GM19452 (cell line): ENCODE results near the gene AKAP12.
"Not testable (repeated sequence)": the region's sequence is repeated elsewhere in the genome, so short reads cannot be mapped to it uniquely, and the experiment has no call there.

Experiments used
- ATAC-seq: cut with Tn5 transposase; IDR thresholded peaks from one replicate; pipeline ENCODE4 v1.9.1; 2021; ENCODE audit not compliant: unreplicated experiment

AKAP12 gene

GRCh38 chr6:151376440-151376839, 136.7 kb downstream of the AKAP12 start:
- ATAC-seq, result no peak

GRCh38 chr6:151377095-151377494, 137.3 kb downstream of the AKAP12 start:
- no peak for ATAC-seq

- ATAC-seq, result peak; percentile 69
Observed at GRCh38 chr6:151379933-151380847, 140.4 kb downstream of the AKAP12 start.

- ATAC-seq, result peak; percentile 5
Observed at GRCh38 chr6:151380848-151381205, 141.1 kb downstream of the AKAP12 start.

- no peak for ATAC-seq
Observed at GRCh38 chr6:151381722-151382121, 142.0 kb downstream of the AKAP12 start.

GRCh38 chr6:151382631-151383030, 142.9 kb downstream of the AKAP12 start:
- ATAC-seq, result not testable (repeated sequence)

- ATAC-seq, result no peak
Observed at GRCh38 chr6:151384151-151384550, 144.4 kb downstream of the AKAP12 start.

DNA sequence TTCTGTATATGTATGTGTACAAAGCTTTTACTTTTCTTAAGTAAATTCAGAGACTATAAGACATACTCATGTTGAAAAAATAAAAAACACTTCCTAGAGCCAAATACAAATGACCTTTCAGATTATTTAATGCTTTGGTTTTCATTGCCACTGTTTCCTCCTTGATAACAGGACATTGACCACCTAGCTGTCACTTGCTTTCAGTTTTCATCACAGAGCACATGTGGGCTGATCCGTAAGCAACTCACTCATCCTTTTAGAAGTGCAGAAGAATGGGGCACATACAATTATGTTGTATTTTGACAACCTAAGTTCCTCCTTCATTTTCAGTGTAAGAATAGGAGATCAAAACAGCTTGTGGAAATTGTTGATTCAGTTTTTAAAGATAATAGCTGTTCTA, 145.4 kb downstream of the AKAP12 start:
- no peak for ATAC-seq

- ATAC-seq, result no peak
Observed at GRCh38 chr6:151387175-151387970, 147.6 kb downstream of the AKAP12 start.

DNA sequence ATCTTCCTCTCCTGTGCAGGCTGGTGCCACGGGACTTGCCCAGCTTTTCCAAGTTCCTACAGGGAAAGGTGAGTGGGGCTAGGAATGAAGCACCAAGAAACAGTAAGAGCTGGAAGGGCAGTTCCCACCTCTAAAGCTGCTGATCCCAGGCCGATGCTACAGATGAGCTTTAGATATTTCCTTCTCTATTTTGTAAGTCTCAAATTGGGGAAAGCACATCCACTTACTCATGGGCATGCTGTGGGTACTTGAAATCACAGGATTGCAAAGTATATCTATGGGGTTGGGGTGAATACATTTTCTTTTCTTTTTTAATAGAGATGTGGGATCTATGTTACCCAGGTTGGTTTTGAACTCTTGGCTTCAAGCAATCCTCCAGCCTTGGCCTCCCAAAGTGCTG, 148.5 kb downstream of the AKAP12 start:
- ATAC-seq, result no peak

- ATAC-seq, result no peak
Observed at GRCh38 chr6:151388997-151389617, 149.3 kb downstream of the AKAP12 start.

DNA sequence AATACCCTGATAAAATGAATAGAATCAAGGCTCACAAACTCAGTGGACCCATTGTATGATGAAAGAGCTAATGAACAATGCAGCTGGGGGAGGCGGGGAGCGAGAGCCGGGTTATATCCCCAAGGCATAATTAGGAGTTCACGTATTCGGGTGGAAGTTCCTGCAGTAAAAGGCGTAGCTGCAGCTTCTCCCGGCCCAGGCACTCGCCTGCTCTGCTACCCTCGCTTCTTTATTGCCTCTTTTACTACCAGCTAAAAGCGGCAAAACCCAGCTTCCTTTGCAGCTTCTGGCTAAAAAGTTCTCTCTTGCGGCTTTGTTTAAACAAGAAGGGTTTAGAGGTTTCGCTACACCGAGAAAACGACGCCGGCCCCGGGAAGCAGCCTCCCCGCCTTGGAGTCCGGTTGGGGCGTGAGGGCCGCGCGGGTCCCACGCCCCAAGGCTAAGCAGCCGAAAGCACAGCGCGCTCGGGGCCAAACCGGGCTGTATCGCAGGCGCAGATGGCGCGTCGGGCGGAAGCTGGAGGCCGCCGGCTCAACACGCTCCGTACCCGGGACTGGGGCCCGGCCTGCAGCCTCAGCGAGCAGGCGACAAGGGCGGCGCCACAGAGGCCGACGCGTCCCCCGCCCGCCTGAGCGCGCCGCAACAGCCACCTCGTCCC, 150.0 kb downstream of the AKAP12 start:
- peak; percentile 63 for ATAC-seq

DNA sequence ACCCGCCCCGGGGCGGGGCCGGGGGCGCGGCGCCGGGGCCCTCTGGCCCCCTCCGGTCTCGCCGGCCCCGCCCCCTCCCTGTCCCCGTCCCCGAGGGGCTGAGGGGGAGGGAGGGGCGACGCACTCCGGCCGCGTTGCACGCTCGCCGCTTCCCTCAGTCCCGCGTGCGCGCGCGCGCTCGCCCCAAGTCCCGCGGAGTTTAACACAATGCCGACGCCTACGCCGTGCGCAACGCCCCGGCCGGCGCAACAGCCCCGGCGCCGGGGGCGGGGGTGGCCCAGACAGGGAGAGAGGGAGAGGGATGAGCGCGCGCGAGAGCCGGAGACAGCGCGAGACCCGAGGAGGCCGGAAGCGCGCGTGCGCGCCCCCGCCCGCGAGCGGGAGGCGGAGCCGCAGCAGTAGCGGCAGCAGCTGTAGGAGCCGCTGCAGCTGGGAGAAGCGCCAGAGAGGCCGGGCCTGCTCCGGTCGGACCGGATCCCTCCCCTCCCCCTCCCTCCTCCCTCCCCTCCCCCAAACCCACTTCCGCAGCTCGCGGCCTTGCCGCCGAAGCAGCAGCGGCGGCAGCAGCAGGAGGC, 150.6 kb downstream of the AKAP12 start:
- ATAC-seq, result peak; percentile 79

DNA sequence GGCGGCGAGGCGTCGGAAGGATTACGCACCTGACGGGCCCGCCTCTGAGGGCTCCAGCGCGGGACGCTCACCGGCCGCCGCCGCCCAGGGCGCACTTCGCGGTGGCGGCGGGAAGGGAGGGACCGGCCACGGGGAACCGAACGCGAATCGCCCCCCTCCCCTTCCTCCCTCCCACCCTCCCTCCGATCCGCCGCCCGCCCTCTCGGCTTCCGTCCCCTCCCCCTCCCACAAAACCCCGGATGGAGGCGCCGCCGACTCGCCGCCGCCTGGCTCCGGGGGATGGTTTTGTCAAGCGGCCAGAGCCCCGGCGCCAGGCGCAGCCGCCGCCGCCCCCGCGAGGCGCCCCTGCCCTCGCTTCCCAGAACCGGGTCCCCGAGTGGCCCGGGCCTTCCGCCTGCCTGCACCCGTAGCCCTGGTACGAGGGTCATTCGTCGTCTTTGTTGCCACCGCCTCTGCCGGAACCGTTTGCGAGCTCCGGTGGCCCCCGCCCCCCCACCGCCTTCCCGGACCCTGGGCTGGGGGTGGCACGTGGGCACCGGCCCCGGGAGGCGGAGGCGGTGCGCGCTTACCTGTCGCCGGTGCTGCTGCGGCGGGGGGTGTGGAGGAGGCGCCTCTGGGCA, 151.2 kb downstream of the AKAP12 start:
- peak; percentile 6 for ATAC-seq

DNA sequence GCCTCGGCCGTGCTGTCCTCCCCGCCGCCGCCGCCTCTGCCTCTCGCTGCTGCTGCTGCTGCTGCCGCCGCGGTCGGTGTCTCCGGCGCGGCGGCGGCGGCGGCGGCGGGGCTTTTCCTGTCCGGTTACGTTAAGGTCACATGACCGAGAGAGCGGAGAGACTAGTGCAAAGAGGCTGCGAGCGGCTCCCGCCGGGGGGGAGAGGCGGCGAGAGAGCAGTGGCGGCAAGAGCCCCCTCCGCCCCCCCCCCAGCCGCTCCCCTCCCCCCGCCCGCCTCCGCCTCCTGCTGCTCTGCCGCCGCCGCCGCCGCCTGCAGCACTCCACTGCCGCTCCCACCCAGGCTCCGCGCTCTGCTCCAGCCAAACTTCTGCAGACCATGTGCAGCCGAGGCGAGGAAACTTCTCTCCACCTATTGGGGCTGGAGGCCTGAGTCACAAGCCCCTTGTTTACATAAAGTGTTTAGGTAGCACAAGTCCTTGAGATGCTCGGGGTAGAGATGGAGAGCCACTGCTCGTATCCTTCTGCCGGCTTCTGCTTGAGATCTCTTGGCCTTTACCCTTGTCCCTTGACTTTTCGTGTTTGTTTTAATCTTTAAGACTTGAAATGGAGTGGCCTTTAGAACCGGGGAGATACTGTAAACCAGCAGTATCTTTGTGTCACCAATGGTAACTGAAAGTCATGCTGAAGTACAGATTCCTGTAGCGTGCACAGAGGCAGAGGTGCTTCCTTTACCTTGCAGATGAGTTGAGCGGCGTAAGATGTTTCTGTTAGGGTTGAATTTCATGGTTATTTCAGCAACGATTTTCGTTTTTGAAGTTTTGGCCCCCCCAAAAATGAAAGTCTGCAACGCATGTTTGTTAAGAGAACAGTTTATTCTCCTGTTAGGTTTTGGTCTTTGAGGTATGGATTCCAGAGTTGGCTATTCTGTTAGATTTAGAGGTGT, 152.0 kb downstream of the AKAP12 start, which contains the start of gene ZBTB2:
Gene ZBTB2, minus strand, starts transcription at position 89 of the 943 bp plus-strand sequence. CDS start 17,922 bp downstream, outside the sequence.
- ATAC-seq, result peak; percentile 10

DNA sequence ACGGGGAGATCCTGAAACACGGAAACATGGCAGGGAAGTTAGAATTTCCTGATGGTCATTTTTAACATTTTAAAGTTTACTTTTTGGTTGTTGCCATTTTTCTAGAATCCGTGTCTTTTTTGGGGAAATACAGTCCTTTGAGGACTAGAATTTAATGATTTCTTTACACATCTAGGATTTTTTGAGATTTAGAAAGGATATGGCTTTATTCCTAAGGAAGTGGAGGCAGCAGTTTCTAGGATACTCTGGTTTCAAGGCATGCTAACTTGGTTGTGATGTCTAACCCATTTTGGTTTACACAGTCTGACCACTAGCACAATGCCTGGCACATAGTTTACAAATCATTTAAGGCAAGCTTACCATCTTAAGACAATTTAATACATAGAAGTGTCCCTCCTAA, 152.7 kb downstream of the AKAP12 start:
- ATAC-seq, result no peak

DNA sequence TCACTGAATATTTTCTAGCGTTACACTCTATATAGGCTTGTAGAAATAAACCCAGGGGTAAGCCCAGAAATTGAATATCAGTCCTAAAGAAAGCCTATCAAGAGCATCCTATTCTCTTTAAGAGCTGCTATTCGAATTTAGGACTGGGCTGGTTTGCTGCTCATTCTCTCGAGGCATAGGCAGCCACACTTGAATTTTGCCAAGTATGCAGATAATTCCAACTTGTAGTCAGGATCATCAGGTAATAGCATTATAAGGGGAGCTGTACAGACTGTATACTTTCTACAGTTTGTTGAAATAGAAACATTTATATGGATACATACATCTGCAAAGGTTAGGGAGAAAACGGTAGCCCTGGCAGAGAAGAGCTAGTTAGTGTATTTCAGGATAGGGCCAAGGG, 153.6 kb downstream of the AKAP12 start:
- ATAC-seq, result no peak

DNA sequence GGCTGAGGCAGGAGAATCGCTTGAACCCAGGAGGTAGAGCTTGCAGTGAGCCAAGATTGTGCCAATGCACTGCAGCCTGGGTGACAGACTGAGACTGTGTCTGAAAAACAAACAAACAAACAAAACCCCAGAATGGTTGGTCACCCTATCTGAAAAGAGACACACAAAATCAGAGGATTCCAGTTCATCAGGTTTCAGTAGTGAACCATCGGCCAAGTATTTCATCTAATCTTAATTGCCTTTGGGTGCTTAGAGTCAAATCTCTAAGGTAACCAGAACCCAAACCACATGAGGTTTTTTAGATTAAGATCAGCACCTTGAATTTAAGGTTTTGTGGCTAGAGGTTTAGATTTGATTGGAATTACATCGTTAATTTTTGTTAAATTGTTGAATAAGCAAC, 159.9 kb downstream of the AKAP12 start:
- ATAC-seq, result no peak

DNA sequence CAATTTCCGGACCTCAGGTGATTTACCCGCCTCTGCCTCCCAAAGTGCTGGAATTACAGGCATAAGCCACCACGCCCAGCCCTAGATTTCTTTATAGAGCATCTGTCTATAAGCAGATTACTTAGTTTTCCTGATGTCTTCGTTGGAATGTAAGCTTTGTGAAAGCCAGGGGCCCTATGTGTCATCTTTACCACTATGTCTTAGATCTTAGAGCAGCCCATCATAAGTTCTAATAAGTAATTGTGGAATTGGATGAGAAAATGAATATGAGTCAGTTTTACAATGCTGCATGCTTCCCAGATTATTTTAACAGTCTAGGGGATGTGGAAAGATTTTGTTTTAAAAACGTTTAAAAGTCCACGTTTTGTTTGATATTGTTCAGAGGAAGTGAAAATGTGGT, 160.7 kb downstream of the AKAP12 start:
- no peak for ATAC-seq
